HEK293T (cell line): ENCODE results near the gene LCOR.

Experiments
- CTCF ChIA-PET: fragments of 350-600 bp; formaldehyde crosslinking; extraction: SDS; loops from one replicate; lab custom pipeline; 2021; ENCODE audit warnings: antibody characterized with exemption, inconsistent platforms; lab: Yijun Ruan, JAX
- POLR2A ChIA-PET: fragments of 350-600 bp; formaldehyde crosslinking; extraction: SDS; loops from one replicate; lab custom pipeline; 2020; ENCODE audit warnings: antibody characterized with exemption, inconsistent platforms; lab: Yijun Ruan, JAX
- DNase-seq: peaks from one replicate; pipeline ENCODE4 v3.0.0; 2012; ENCODE audit warnings: mixed read lengths; ENCODE audit errors: extremely low spot score
- ARNT ChIP-seq: fragments of 450-650 bp; IDR thresholded peaks from 2 replicates; pipeline ENCODE4 v1.6.1; 2017; ENCODE audit warnings: mild to moderate bottlenecking
- BHLHE40 ChIP-seq: fragments of 450-650 bp; IDR thresholded peaks from 2 replicates; pipeline ENCODE4 v1.6.1; 2016; ENCODE audit warnings: mild to moderate bottlenecking, moderate library complexity, borderline replicate concordance
- CTBP1 ChIP-seq: fragments of 450-650 bp; IDR thresholded peaks from 2 replicates; pipeline ENCODE4 v1.6.1; 2016; ENCODE audit warnings: borderline replicate concordance
- ELF4 ChIP-seq: fragments of 450-650 bp; IDR thresholded peaks from 2 replicates; pipeline ENCODE4 v1.6.1; 2017; ENCODE audit warnings: antibody characterized with exemption
- FOXA1 ChIP-seq: fragments of 450-650 bp; IDR thresholded peaks from 2 replicates; pipeline ENCODE4 v1.6.1; 2016; ENCODE audit warnings: mild to moderate bottlenecking
- FOXK2 ChIP-seq: fragments of 450-650 bp; IDR thresholded peaks from 2 replicates; pipeline ENCODE4 v1.6.1; 2016; ENCODE audit warnings: mild to moderate bottlenecking
- FOXM1 ChIP-seq: fragments of 450-650 bp; IDR thresholded peaks from 2 replicates; pipeline ENCODE4 v1.6.1; 2017; ENCODE audit warnings: mild to moderate bottlenecking, borderline replicate concordance
- HDGF ChIP-seq: fragments of 450-650 bp; IDR thresholded peaks from 2 replicates; pipeline ENCODE4 v1.6.1; 2017; ENCODE audit warnings: antibody characterized with exemption, borderline replicate concordance
- L3MBTL2 ChIP-seq: fragments of 450-650 bp; conservative IDR thresholded peaks from 2 replicates; pipeline ENCODE4 v1.6.1; 2016; ENCODE audit warnings: mild to moderate bottlenecking
- LEF1 ChIP-seq: fragments of 450-650 bp; IDR thresholded peaks from 2 replicates; pipeline ENCODE4 v1.6.1; 2017; ENCODE audit warnings: mild to moderate bottlenecking, borderline replicate concordance
- NFRKB ChIP-seq: fragments of 450-650 bp; IDR thresholded peaks from 2 replicates; pipeline ENCODE4 v1.6.1; 2016; ENCODE audit warnings: mild to moderate bottlenecking, moderate library complexity
- PKNOX1 ChIP-seq: fragments of 450-650 bp; IDR thresholded peaks from 2 replicates; pipeline ENCODE4 v1.6.1; 2016
- SP1 ChIP-seq: fragments of 450-650 bp; IDR thresholded peaks from 2 replicates; pipeline ENCODE4 v1.6.1; 2017
- SUZ12 ChIP-seq: fragments of 450-650 bp; IDR thresholded peaks from 2 replicates; pipeline ENCODE4 v1.6.1; 2016; ENCODE audit warnings: mild to moderate bottlenecking
- TARDBP ChIP-seq: fragments of 450-650 bp; IDR thresholded peaks from 2 replicates; pipeline ENCODE4 v1.6.1; 2016
- ZNF384 ChIP-seq: fragments of 450-650 bp; IDR thresholded peaks from 2 replicates; pipeline ENCODE4 v1.6.1; 2016

LCOR gene

GRCh38 chr10:96890580-96890979, 58.5 kb downstream of the LCOR start:
- no peak for TF ChIP-seq HDGF
- no peak for TF ChIP-seq TARDBP
- TF ChIP-seq ELF4: no peak
- TF ChIP-seq SUZ12: no peak
- no peak for TF ChIP-seq FOXK2
- TF ChIP-seq ZNF384: no peak
- no peak for TF ChIP-seq ARNT
- no peak for TF ChIP-seq NFRKB
- ChIA-PET CTCF (no interaction called here), POLR2A (no interaction called here)
- no peak for DNase-seq

GRCh38 chr10:96891840-96892239, 59.7 kb downstream of the LCOR start:
- DNase-seq: no peak
- CTCF ChIA-PET: no interaction called here
- TF ChIP-seq SP1 (no peak), SUZ12 (no peak), LEF1 (no peak), FOXK2 (no peak), ZNF384 (no peak), L3MBTL2 (no peak), BHLHE40 (no peak)
- POLR2A ChIA-PET: no interaction called here

- ChIA-PET CTCF (no interaction called here), POLR2A (no interaction called here)
- TF ChIP-seq ELF4 (no peak), BHLHE40 (no peak), NFRKB (no peak), HDGF (no peak), SP1 (no peak), FOXA1 (no peak), ZNF384 (no peak), SUZ12 (no peak), PKNOX1 (no peak), LEF1 (no peak), CTBP1 (no peak)
- DNase-seq: no peak
Measured at GRCh38 chr10:96895662-96896424, 63.7 kb downstream of the LCOR start.

GRCh38 chr10:96896884-96897589, 64.9 kb downstream of the LCOR start:
- ChIA-PET POLR2A (no interaction called here), CTCF (no interaction called here)
- no peak for DNase-seq
- TF ChIP-seq HDGF (no peak), FOXK2 (no peak), FOXM1 (no peak), L3MBTL2 (no peak), FOXA1 (no peak), ZNF384 (no peak), LEF1 (no peak), ARNT (no peak), CTBP1 (no peak)

- TF ChIP-seq SP1 (no peak), LEF1 (no peak), ZNF384 (no peak), ELF4 (no peak), SUZ12 (no peak), ARNT (no peak), NFRKB (no peak), HDGF (no peak), CTBP1 (no peak), FOXM1 (no peak), TARDBP (no peak), L3MBTL2 (no peak), BHLHE40 (no peak), FOXA1 (no peak), PKNOX1 (no peak), FOXK2 (no peak)
- ChIA-PET CTCF (no interaction called here), POLR2A (no interaction called here)
- DNase-seq: no peak
Measured at GRCh38 chr10:96902117-96902516, 70.0 kb downstream of the LCOR start.

- POLR2A ChIA-PET: no interaction called here
- TF ChIP-seq ARNT (no peak), HDGF (no peak), L3MBTL2 (no peak), FOXM1 (no peak), BHLHE40 (no peak), LEF1 (no peak), TARDBP (no peak), CTBP1 (no peak), ELF4 (no peak), SP1 (no peak), FOXK2 (no peak), PKNOX1 (no peak), FOXA1 (no peak), ZNF384 (no peak), NFRKB (no peak), SUZ12 (no peak)
- DNase-seq: no peak
- CTCF ChIA-PET: no interaction called here
Measured at GRCh38 chr10:96902731-96903358, 70.7 kb downstream of the LCOR start.
